ENCODE results near the gene ANAPC10.

DNA sequence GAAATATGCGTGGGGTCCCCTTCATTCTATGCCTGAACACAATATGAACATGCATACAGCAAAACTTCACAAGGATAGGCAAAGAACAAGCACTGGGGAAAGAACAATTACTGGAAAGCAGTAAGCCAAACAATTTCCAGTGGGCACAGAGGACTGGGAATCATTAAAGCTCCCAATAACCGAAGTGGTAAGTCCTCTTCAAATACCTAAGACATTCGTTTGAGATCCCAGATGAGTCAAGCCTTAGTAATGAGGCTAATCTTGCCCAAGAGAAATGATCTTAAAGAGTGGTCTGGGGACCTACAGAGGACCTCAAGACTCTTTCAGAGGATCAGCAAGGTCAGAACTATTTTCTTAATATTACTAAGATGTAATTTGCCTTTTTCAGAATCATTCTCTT, 28.6 kb downstream of the ANAPC10 start:
- TF ChIP-seq, protein P1, sequence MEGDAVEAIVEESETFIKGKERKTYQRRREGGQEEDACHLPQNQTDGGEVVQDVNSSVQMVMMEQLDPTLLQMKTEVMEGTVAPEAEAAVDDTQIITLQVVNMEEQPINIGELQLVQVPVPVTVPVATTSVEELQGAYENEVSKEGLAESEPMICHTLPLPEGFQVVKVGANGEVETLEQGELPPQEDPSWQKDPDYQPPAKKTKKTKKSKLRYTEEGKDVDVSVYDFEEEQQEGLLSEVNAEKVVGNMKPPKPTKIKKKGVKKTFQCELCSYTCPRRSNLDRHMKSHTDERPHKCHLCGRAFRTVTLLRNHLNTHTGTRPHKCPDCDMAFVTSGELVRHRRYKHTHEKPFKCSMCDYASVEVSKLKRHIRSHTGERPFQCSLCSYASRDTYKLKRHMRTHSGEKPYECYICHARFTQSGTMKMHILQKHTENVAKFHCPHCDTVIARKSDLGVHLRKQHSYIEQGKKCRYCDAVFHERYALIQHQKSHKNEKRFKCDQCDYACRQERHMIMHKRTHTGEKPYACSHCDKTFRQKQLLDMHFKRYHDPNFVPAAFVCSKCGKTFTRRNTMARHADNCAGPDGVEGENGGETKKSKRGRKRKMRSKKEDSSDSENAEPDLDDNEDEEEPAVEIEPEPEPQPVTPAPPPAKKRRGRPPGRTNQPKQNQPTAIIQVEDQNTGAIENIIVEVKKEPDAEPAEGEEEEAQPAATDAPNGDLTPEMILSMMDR (IDR thresholded peaks at IDR 0.05): no peak
- TF ChIP-seq EP300 (IDR thresholded peaks at IDR 0.05; ENCODE audit: borderline replicate concordance in 1 of 2, low read depth in 1 of 2, low read length in 1 of 2): no peak
- no peak for TF ChIP-seq JUND (IDR thresholded peaks at IDR 0.05)
- no peak for TF ChIP-seq FOXJ3 (CRISPR knock-in tag; IDR thresholded peaks at IDR 0.05)

All from SK-N-SH (cell line).